ENCODE measurements around the gene PRDM16. TPM values are rescaled to one million over a fixed set of nuclear protein-coding genes. Genes with fewer than 3 reads are reported as not detected.

PRDM16 gene
- total and polyA plus RNA-seq, 2 of the 4 experiments (the other 2 are of a cell fraction): 0.02 TPM; not detected in 1

GRCh38 chr1:3234956-3235355 is 166.0 kb downstream of the PRDM16 start:
- ChIA-PET POLR2A (ENCODE audit: unreplicated experiment) (no interaction called here), CTCF (no interaction called here)
- no peak overlapping the region for H3K23ac ChIP-seq (ENCODE audit: low read depth, low read length)
- no peak overlapping the region for H4K91ac ChIP-seq (ENCODE audit: insufficient read depth, low read depth, low read length)
- no peaks in the 10 kb centered on the region for H3K36me3 ChIP-seq (ENCODE audit: control insufficient read depth, insufficient read depth, low read length)
- no peak overlapping the region for H3K4me3 ChIP-seq (ENCODE audit: insufficient read depth, low read depth, low read length)
- dilution Hi-C loops (cut with HindIII; ENCODE audit: low sequenced_read_pairs, unreplicated experiment) (no loop called here), in situ Hi-C loops (cut with MboI; ENCODE audit: low sequenced_read_pairs) (loop anchor here (10.0 kb wide), 1 partner anchor 60 kb away; no protein-coding TSS in a partner anchor), intact Hi-C loops (cut with micrococcal nuclease) (no loop called here)
- no peak overlapping the region for H3K4me2 ChIP-seq (ENCODE audit: low read depth, low read length)
- no peaks in the 10 kb centered on the region for H3K79me1 ChIP-seq (ENCODE audit: low read depth in 1 of 2, low read length in 2 of 2)
- no peak for DNase-seq
- H2BK15ac ChIP-seq (ENCODE audit: low read depth, low read length): no peak overlapping the region
- no peaks in the 10 kb centered on the region; the same call in 1 of the 2 replicates for H3K27me3 ChIP-seq (ENCODE audit: control insufficient read depth, insufficient read depth, low read length)
- H2AFZ ChIP-seq (replicated peaks; ENCODE audit: low read length, poor library complexity): no peak overlapping the region
- H2BK120ac ChIP-seq (ENCODE audit: low read depth, low read length): no peak overlapping the region
- H3K56ac ChIP-seq (ENCODE audit: extremely low read depth, insufficient read depth, low read length): no peak overlapping the region
- H3K4me1 ChIP-seq (ENCODE audit: control insufficient read depth, insufficient read depth, low read length): no peaks in the 10 kb centered on the region
- H2BK5ac ChIP-seq (ENCODE audit: low read depth, low read length, poor library complexity, severe bottlenecking): no peak overlapping the region
- H2BK20ac ChIP-seq (ENCODE audit: low read depth, low read length): no peak overlapping the region
- no peak overlapping the region for H2AK9ac ChIP-seq (replicated peaks; ENCODE audit: low read depth, low read length, poor library complexity)
- BruUV-seq (replicated peaks): no TSS peak
- ATAC-seq (ENCODE audit: low read depth): no peak
- H4K20me1 ChIP-seq (ENCODE audit: insufficient read depth, low read length): no peaks in the 10 kb centered on the region
- H3K4ac ChIP-seq (ENCODE audit: low read depth, low read length): no peak overlapping the region
- TF ChIP-seq RAD21 (IDR thresholded peaks at IDR 0.05; ENCODE audit: low read length) (no peak), CTCF (conservative IDR thresholded peaks at IDR 0.05; ENCODE audit: low read depth, low read length) (no peak), POLR2A (IDR thresholded peaks at IDR 0.05; ENCODE audit: low read depth, low read length) (no peak), USF2 (IDR thresholded peaks at IDR 0.05; ENCODE audit: low read depth, low read length) (no peak), FOS (IDR thresholded peaks at IDR 0.05; ENCODE audit: low read depth, low read length) (no peak)
- WGBS, 2 experiments (ENCODE audit: extremely low coverage in 2 of 2, insufficient read length in 1 of 2): 91% methylated on average over 9 of the region's 14 CpGs; no CpG with 5 or more reads in 1 of the 2 experiments
- no peak overlapping the region for H4K8ac ChIP-seq (ENCODE audit: low read depth in 2 of 2, low read length in 2 of 2)
- H3K9me1 ChIP-seq (ENCODE audit: insufficient read depth, low read length): no peaks in the 10 kb centered on the region
- no peak overlapping the region for H2AK5ac ChIP-seq (ENCODE audit: low read depth, low read length)
- no peak overlapping the region for H3K27ac ChIP-seq (ENCODE audit: insufficient read depth, low read length)
- no peak overlapping the region for H3K14ac ChIP-seq (replicated peaks; ENCODE audit: low read depth, low read length)
- no peak overlapping the region for H4K5ac ChIP-seq (ENCODE audit: low read depth, low read length)
- H3K9me3 ChIP-seq (ENCODE audit: control insufficient read depth, insufficient read depth, low read length): peaks cover 2% of the 10 kb centered on the region; the same call in 1 of the 2 replicates
- H3K9ac ChIP-seq (ENCODE audit: low read depth, low read length): no peak overlapping the region
- H3K18ac ChIP-seq (ENCODE audit: low read depth, low read length): no peak overlapping the region
